ENCODE data around the gene TRIM23.
A peak's percentile ranks its signal among the peaks of the same experiment; 100 is the strongest.

The TRIM23 gene

GRCh38 chr5:65566505-65566904 is 57.6 kb downstream of the TRIM23 start:
- DNase-seq (ENCODE audit: low read depth in 2 of 2): no peak

- DNase-seq (ENCODE audit: low read depth in 2 of 2): no peak
These were observed 60.4 kb downstream of the TRIM23 start for GRCh38 chr5:65563777-65564176.

GRCh38 chr5:65562731-65563701 is 61.1 kb downstream of the TRIM23 start, which contains the start of the genes CENPK and PPWD1:
TSS of gene CENPK (minus strand) at chr5:65563168. CDS start at chr5:65554907, 8,261 bp downstream.
TSS of gene PPWD1 (plus strand) at chr5:65563296. CDS start at chr5:65563311, 15 bp downstream.
- DNase-seq (ENCODE audit: low read depth in 2 of 2): peak; percentile 79

- no peak for DNase-seq (ENCODE audit: low read depth in 2 of 2)
These were observed 67.4 kb downstream of the TRIM23 start for GRCh38 chr5:65556718-65557117.

GRCh38 chr5:65556181-65556580 is 68.0 kb downstream of the TRIM23 start:
- no peak for DNase-seq (ENCODE audit: low read depth in 2 of 2)

GRCh38 chr5:65555287-65555686 is 68.8 kb downstream of the TRIM23 start:
- DNase-seq (ENCODE audit: low read depth in 2 of 2): no peak

GRCh38 chr5:65553941-65554340 is 70.2 kb downstream of the TRIM23 start:
- DNase-seq (ENCODE audit: low read depth in 2 of 2): no peak

GRCh38 chr5:65548281-65548680 is 75.9 kb downstream of the TRIM23 start:
- DNase-seq (ENCODE audit: low read depth in 2 of 2): no peak

- no peak for DNase-seq (ENCODE audit: low read depth in 2 of 2)
These were observed 78.0 kb downstream of the TRIM23 start for GRCh38 chr5:65546141-65546540.

- DNase-seq (ENCODE audit: low read depth in 2 of 2): no peak
These were observed 79.7 kb downstream of the TRIM23 start for GRCh38 chr5:65544473-65544872.

GRCh38 chr5:65539827-65540226 is 84.3 kb downstream of the TRIM23 start:
- DNase-seq (ENCODE audit: low read depth in 2 of 2): no peak
